Activated CD4-positive, alpha-beta memory T cell treated with anti-CD3 and anti-CD28 coated beads, Interleukin-2, amount 10 ng/mL, durations not matched to agents 7 days and 5 days (primary cell): Measurements from ENCODE around the gene SMIM3. TPM values are rescaled to one million over a fixed set of nuclear protein-coding genes. Genes with fewer than 3 reads are reported as not detected.
A peak's percentile ranks its signal among the peaks of the same experiment; 100 is the strongest.
"Not testable (repeated sequence)": the region's sequence is repeated elsewhere in the genome, so short reads cannot be mapped to it uniquely, and the experiment has no call there.

ENCODE experiments used
- CTCF ChIA-PET: fragments of 350-600 bp; sonication (Branson Sonifier 250); formaldehyde crosslinking; loops from one replicate; lab custom pipeline; 2021; ENCODE audit warnings: antibody characterized with exemption, inconsistent platforms; lab: Charles Lee
- POLR2A ChIA-PET: fragments of 350-600 bp; sonication (Branson Sonifier 250); formaldehyde crosslinking; loops from one replicate; lab custom pipeline; 2021; ENCODE audit warnings: antibody characterized with exemption; lab: Charles Lee
- DNase-seq: peaks from one replicate; pipeline ENCODE4 v3.0.0-alpha.2; 2020
- H3K27ac Mint-ChIP-seq: one replicate; pipeline ENCODE4 v1.8.0; 2021; ENCODE audit warnings: mild to moderate bottlenecking, mixed read lengths
- H3K27me3 Mint-ChIP-seq: one replicate; pipeline ENCODE4 v1.8.0; 2021; ENCODE audit warnings: mixed read lengths
- H3K36me3 Mint-ChIP-seq: one replicate; pipeline ENCODE4 v1.8.0; 2021; ENCODE audit warnings: low read depth, mixed read lengths
- H3K4me1 Mint-ChIP-seq: one replicate; pipeline ENCODE4 v1.8.0; 2021; ENCODE audit warnings: mixed read lengths
- H3K4me3 Mint-ChIP-seq: one replicate; pipeline ENCODE4 v1.8.0; 2021; ENCODE audit warnings: mild to moderate bottlenecking, mixed read lengths
- H3K9me3 Mint-ChIP-seq: one replicate; pipeline ENCODE4 v1.8.0; 2021; ENCODE audit warnings: mixed read lengths
- total RNA-seq, 2 experiments: library from RNA; stranded (reverse); gene quantifications; one replicate each; pipeline ENCODE4 v1.2.3, GENCODE V29; 2021

The SMIM3 gene
- total RNA-seq, 2 experiments from 2014 or later, result 17.4 to 19.1 TPM

GRCh38 chr5:150809363-150809762, 30.8 kb downstream of the SMIM3 start:
- no peak overlapping the region for H3K4me3 Mint-ChIP-seq
- DNase-seq, result no peak
- H3K9me3 Mint-ChIP-seq, result peaks cover 5% of the 10 kb centered on the region
- ChIA-PET POLR2A (no interaction called here), CTCF (interaction anchor here (1.7 kb wide), 1 partner anchor 355 kb away, joined by 4 read pairs; no protein-coding TSS in a partner anchor)
- H3K36me3 Mint-ChIP-seq, result no peaks in the 10 kb centered on the region
- peaks cover 9% of the 10 kb centered on the region for H3K27me3 Mint-ChIP-seq
- no peak overlapping the region for H3K27ac Mint-ChIP-seq
- H3K4me1 Mint-ChIP-seq, result no peaks in the 10 kb centered on the region

- peaks cover 13% of the 10 kb centered on the region for H3K9me3 Mint-ChIP-seq
- H3K27ac Mint-ChIP-seq, result no peak overlapping the region
- H3K4me1 Mint-ChIP-seq, result no peaks in the 10 kb centered on the region
- POLR2A ChIA-PET, result no interaction called here
- peaks cover 4% of the 10 kb centered on the region for H3K27me3 Mint-ChIP-seq
- H3K4me3 Mint-ChIP-seq, result no peak overlapping the region
- no peaks in the 10 kb centered on the region for H3K36me3 Mint-ChIP-seq
- CTCF ChIA-PET, result interaction anchor here (1.2 kb wide), 1 partner anchor 31 kb away, joined by 3 read pairs; the partner anchor contains the start of gene IRGM
- DNase-seq, result no peak
These were observed 36.5 kb downstream of the SMIM3 start for GRCh38 chr5:150815010-150815409.

GRCh38 chr5:150816946-150817345, 38.4 kb downstream of the SMIM3 start:
- POLR2A ChIA-PET, result no interaction called here
- peaks cover 4% of the 10 kb centered on the region for H3K27me3 Mint-ChIP-seq
- H3K4me1 Mint-ChIP-seq, result no peaks in the 10 kb centered on the region
- CTCF ChIA-PET, result interaction anchor here (1.0 kb wide), 1 partner anchor 29 kb away, joined by 3 read pairs; the partner anchor contains the start of gene IRGM
- no peak overlapping the region for H3K27ac Mint-ChIP-seq
- no peaks in the 10 kb centered on the region for H3K36me3 Mint-ChIP-seq
- no peak overlapping the region for H3K4me3 Mint-ChIP-seq
- H3K9me3 Mint-ChIP-seq, result peaks cover 18% of the 10 kb centered on the region
- no peak for DNase-seq

GRCh38 chr5:150829744-150830143, 51.2 kb downstream of the SMIM3 start:
- ChIA-PET POLR2A (no interaction called here), CTCF (no interaction called here)
- H3K4me3 Mint-ChIP-seq, result no peak overlapping the region
- peaks cover 2% of the 10 kb centered on the region for H3K27me3 Mint-ChIP-seq
- peaks cover 27% of the 10 kb centered on the region for H3K9me3 Mint-ChIP-seq
- H3K4me1 Mint-ChIP-seq, result no peaks in the 10 kb centered on the region
- H3K27ac Mint-ChIP-seq, result no peak overlapping the region
- no peaks in the 10 kb centered on the region for H3K36me3 Mint-ChIP-seq
- no peak for DNase-seq

- POLR2A ChIA-PET, DNase-seq, CTCF ChIA-PET, H3K4me3 Mint-ChIP-seq, H3K36me3 Mint-ChIP-seq, H3K27me3 Mint-ChIP-seq, H3K4me1 Mint-ChIP-seq, H3K27ac Mint-ChIP-seq: not testable (repeated sequence)
- H3K9me3 Mint-ChIP-seq, result peaks cover 27% of the 10 kb centered on the region
These were observed 53.3 kb downstream of the SMIM3 start for GRCh38 chr5:150831821-150832220.

GRCh38 chr5:150836064-150836463, 57.5 kb downstream of the SMIM3 start:
- Mint-ChIP-seq H3K4me1 (no peaks in the 10 kb centered on the region), H3K4me3 (no peak overlapping the region), H3K27ac (no peak overlapping the region), H3K27me3 (peaks cover 3% of the 10 kb centered on the region), H3K36me3 (no peaks in the 10 kb centered on the region), H3K9me3 (peaks cover 13% of the 10 kb centered on the region)
- no peak for DNase-seq
- ChIA-PET CTCF (no interaction called here), POLR2A (no interaction called here)

- no peaks in the 10 kb centered on the region for H3K4me1 Mint-ChIP-seq
- no peaks in the 10 kb centered on the region for H3K36me3 Mint-ChIP-seq
- ChIA-PET POLR2A (no interaction called here), CTCF (no interaction called here)
- peaks cover 3% of the 10 kb centered on the region for H3K27me3 Mint-ChIP-seq
- H3K9me3 Mint-ChIP-seq, result peaks cover 10% of the 10 kb centered on the region
- no peak overlapping the region for H3K27ac Mint-ChIP-seq
- no peak for DNase-seq
- H3K4me3 Mint-ChIP-seq, result no peak overlapping the region
These were observed 58.1 kb downstream of the SMIM3 start for GRCh38 chr5:150836703-150837102.

GRCh38 chr5:150845185-150845859, 66.8 kb downstream of the SMIM3 start:
- ChIA-PET CTCF (interaction anchor here (1.4 to 3.6 kb wide), 10 partner anchors 12 to 320 kb away, joined by 3 to 75 read pairs (median 5); partner anchors contain the start of genes DCTN4 and SMIM3), POLR2A (interaction anchor here (1.8 to 2.7 kb wide), 5 partner anchors 40 to 145 kb away, joined by 5 to 37 read pairs (median 14); partner anchors contain the start of genes DCTN4 and RBM22)
- not testable (repeated sequence) for H3K27me3 Mint-ChIP-seq, H3K9me3 Mint-ChIP-seq, DNase-seq, H3K27ac Mint-ChIP-seq, H3K36me3 Mint-ChIP-seq, H3K4me3 Mint-ChIP-seq
- H3K4me1 Mint-ChIP-seq, result peaks cover 22% of the 10 kb centered on the region

- peaks cover 22% of the 10 kb centered on the region for H3K4me1 Mint-ChIP-seq
- CTCF ChIA-PET, result interaction anchor here (0.8 to 3.6 kb wide), 26 partner anchors 13 to 470 kb away, joined by 3 to 75 read pairs (median 5); partner anchors contain the start of genes DCTN4, RBM22 and SMIM3
These were observed 67.7 kb downstream of the SMIM3 start, which contains the start of gene IRGM for GRCh38 chr5:150846308-150846653. Gene IRGM (plus strand): TSS chr5:150846521. CDS start chr5:150848124, 1,603 bp downstream.

More at GRCh38 chr5:150846308-150846653, 67.7 kb downstream of the SMIM3 start, which contains the start of gene IRGM:
- DNase-seq, H3K36me3 Mint-ChIP-seq, H3K27me3 Mint-ChIP-seq, H3K9me3 Mint-ChIP-seq: not testable (repeated sequence)
- H3K27ac Mint-ChIP-seq, result peak within 1 kb of the TSS; percentile 88
- H3K4me3 Mint-ChIP-seq, result peak within 1 kb of the TSS; percentile 68
- POLR2A ChIA-PET, result interaction anchor here (0.7 to 2.7 kb wide), 14 partner anchors 21 to 396 kb away, joined by 3 to 37 read pairs (median 4); partner anchors contain the start of genes DCTN4, RBM22 and SMIM3

Other genes starting within 250 kb of the SMIM3 start
- gene SYNPO, start 138.1 kb upstream of the SMIM3 start, total RNA-seq, result under 1 TPM; 0.08 to 0.10 TPM
- gene MYOZ3, start 117.5 kb upstream of the SMIM3 start, total RNA-seq, result under 1 TPM in 1 of 2 experiments, not detected in 1; 0.13 TPM
- gene RBM22, start 77.7 kb upstream of the SMIM3 start, total RNA-seq, result 10 to 100 TPM; 66.8 to 70.7 TPM
- gene DCTN4, start 19.7 kb upstream of the SMIM3 start, total RNA-seq, result 10 to 100 TPM; 38.6 to 40.6 TPM
- gene IRGM, start 67.8 kb downstream of the SMIM3 start, total RNA-seq, result 1 to 10 TPM in 1 of 2 experiments, under 1 TPM in 1; 0.96 to 1.2 TPM
- gene ZNF300, start 126.2 kb downstream of the SMIM3 start, total RNA-seq, result under 1 TPM; 0.33 to 0.43 TPM
- not detected for gene GPX3, start 241.8 kb downstream of the SMIM3 start, total RNA-seq